Loucy (cell line): ENCODE measurements around the gene FAM217A.

ENCODE experiments used
- CTCF ChIP-seq: fragments of 200-600 bp; sonication (generic); conservative IDR thresholded peaks from 2 replicates; pipeline ENCODE4 v1.5.1; 2014; ENCODE audit warnings: mild to moderate bottlenecking, antibody characterized with exemption, low read length
- EZH2phosphoT487 ChIP-seq: fragments of 200-600 bp; IDR thresholded peaks from 2 replicates; pipeline ENCODE4 v1.6.1; 2018; ENCODE audit warnings: antibody characterized with exemption, mild to moderate bottlenecking, moderate library complexity, borderline replicate concordance

GRCh38 chr6:4125933-4126864 is 47.3 kb upstream of the FAM217A start:
- TF ChIP-seq CTCF = no peak
- no peak for TF ChIP-seq EZH2phosphoT487
